IMR-90 (cell line): ENCODE data around the gene PCDHGB5. TPM values are rescaled to one million over a fixed set of nuclear protein-coding genes. Genes with fewer than 3 reads are reported as not detected.
A peak's percentile ranks its signal among the peaks of the same experiment; 100 is the strongest.

Source experiments
- ATAC-seq: fragments of 200-7000 bp; cut with Tn5 transposase; 2 replicates; pipeline ENCODE4 v1.9.1; 2020; ENCODE audit warnings: low read depth, mild to moderate bottlenecking, moderate library complexity
- BruUV-seq: library from RNA; stranded (reverse); fragments of 400-500 nt; replicated peaks from 2 replicates; lab custom pipeline; 2021; lab: Mats Ljungman, UMichigan
- CTCF ChIA-PET: fragments of 300-600 bp; formaldehyde crosslinking; extraction: SDS; loops from one replicate; lab custom pipeline; 2021; ENCODE audit warnings: antibody characterized with exemption; lab: Yijun Ruan, JAX
- POLR2A ChIA-PET: fragments of 300-600 bp; sonication (Branson Sonifier 250); formaldehyde crosslinking; loops from one replicate; lab custom pipeline; 2022; ENCODE audit warnings: antibody characterized with exemption; ENCODE audit not compliant: unreplicated experiment; lab: Charles Lee
- DNase-seq: peaks from one replicate; pipeline ENCODE4 v3.0.0; 2013
- H2AFZ ChIP-seq: replicated peaks from 2 replicates; pipeline ENCODE3; 2013; ENCODE audit warnings: low read length, mild to moderate bottlenecking; ENCODE audit not compliant: poor library complexity
- H2AK5ac ChIP-seq: 2 replicates; pipeline ENCODE4 v1.6.1; 2013; ENCODE audit warnings: low read depth, low read length, inconsistent platforms
- H2AK9ac ChIP-seq: replicated peaks from 2 replicates; pipeline ENCODE3; 2013; ENCODE audit warnings: mild to moderate bottlenecking, low read depth, low read length, moderate library complexity; ENCODE audit not compliant: poor library complexity
- H2BK120ac ChIP-seq: 2 replicates; pipeline ENCODE4 v1.6.1; 2013; ENCODE audit warnings: low read depth, low read length, inconsistent platforms
- H2BK15ac ChIP-seq: 3 replicates; pipeline ENCODE4 v1.6.1; 2013; ENCODE audit warnings: low read depth, low read length, inconsistent platforms
- H2BK20ac ChIP-seq: 2 replicates; pipeline ENCODE4 v1.6.1; 2013; ENCODE audit warnings: low read depth, mild to moderate bottlenecking, inconsistent platforms, low read length, moderate library complexity
- H2BK5ac ChIP-seq: 2 replicates; pipeline ENCODE4 v1.6.1; 2013; ENCODE audit warnings: mild to moderate bottlenecking, low read depth, low read length, inconsistent platforms; ENCODE audit not compliant: poor library complexity, severe bottlenecking
- H3K14ac ChIP-seq: replicated peaks from 2 replicates; pipeline ENCODE4 v1.6.1; 2013; ENCODE audit warnings: low read depth, low read length, inconsistent platforms
- H3K18ac ChIP-seq: 2 replicates; pipeline ENCODE4 v1.6.1; 2013; ENCODE audit warnings: low read depth, low read length, control low read depth
- H3K23ac ChIP-seq: 2 replicates; pipeline ENCODE4 v1.6.1; 2013; ENCODE audit warnings: low read depth, low read length, inconsistent platforms
- H3K27ac ChIP-seq: 2 replicates; pipeline ENCODE4 v1.5.1; 2013; ENCODE audit warnings: mild to moderate bottlenecking, control low read depth, low read length; ENCODE audit not compliant: insufficient read depth
- H3K27me3 ChIP-seq: 2 replicates; pipeline ENCODE4 v1.6.1; 2013; ENCODE audit warnings: low read length; ENCODE audit not compliant: control insufficient read depth, insufficient read depth
- H3K36me3 ChIP-seq: 2 replicates; pipeline ENCODE4 v1.6.1; 2013; ENCODE audit warnings: low read length, mixed read lengths; ENCODE audit not compliant: control insufficient read depth, insufficient read depth
- H3K4ac ChIP-seq: 2 replicates; pipeline ENCODE4 v1.6.1; 2013; ENCODE audit warnings: low read depth, low read length, inconsistent platforms
- H3K4me1 ChIP-seq: 2 replicates; pipeline ENCODE4 v1.6.1; 2013; ENCODE audit warnings: low read length, mixed read lengths; ENCODE audit not compliant: control insufficient read depth, insufficient read depth
- H3K4me2 ChIP-seq: 2 replicates; pipeline ENCODE4 v1.6.1; 2013; ENCODE audit warnings: low read depth, mild to moderate bottlenecking, control low read depth, low read length, moderate library complexity
- H3K4me3 ChIP-seq: 2 replicates; pipeline ENCODE4 v1.5.1; 2013; ENCODE audit warnings: low read depth, mild to moderate bottlenecking, control low read depth, low read length, moderate library complexity; ENCODE audit not compliant: insufficient read depth
- H3K56ac ChIP-seq: 2 replicates; pipeline ENCODE4 v1.6.1; 2013; ENCODE audit warnings: low read length, inconsistent platforms; ENCODE audit not compliant: insufficient read depth; ENCODE audit errors: extremely low read depth
- H3K79me1 ChIP-seq, 2 experiments: 2 replicates each; pipeline ENCODE4 v1.6.1; 2013; ENCODE audit warnings: low read length in 2 of 2, inconsistent platforms in 1 of 2, low read depth in 1 of 2
- H3K9ac ChIP-seq: 2 replicates; pipeline ENCODE4 v1.6.1; 2013; ENCODE audit warnings: low read depth, low read length, control low read depth
- H3K9me1 ChIP-seq: 2 replicates; pipeline ENCODE4 v1.6.1; 2013; ENCODE audit warnings: low read length, inconsistent platforms; ENCODE audit not compliant: insufficient read depth
- H3K9me3 ChIP-seq: 2 replicates; pipeline ENCODE4 v1.6.1; 2013; ENCODE audit warnings: low read length; ENCODE audit not compliant: control insufficient read depth, insufficient read depth
- H4K20me1 ChIP-seq: 2 replicates; pipeline ENCODE4 v1.6.1; 2013; ENCODE audit warnings: low read length, inconsistent platforms; ENCODE audit not compliant: insufficient read depth
- H4K5ac ChIP-seq: 2 replicates; pipeline ENCODE4 v1.6.1; 2013; ENCODE audit warnings: mild to moderate bottlenecking, low read depth, low read length, control low read depth
- H4K8ac ChIP-seq, 2 experiments: 2 replicates each; pipeline ENCODE4 v1.6.1; 2013; ENCODE audit warnings: low read depth in 2 of 2, low read length in 2 of 2, control low read depth in 1 of 2, inconsistent platforms in 1 of 2
- H4K91ac ChIP-seq: 2 replicates; pipeline ENCODE4 v1.6.1; 2013; ENCODE audit warnings: low read depth, low read length, inconsistent platforms; ENCODE audit not compliant: insufficient read depth
- CTCF ChIP-seq: conservative IDR thresholded peaks from 2 replicates; pipeline ENCODE4 v1.5.1; 2012; ENCODE audit warnings: mild to moderate bottlenecking, low read depth, low read length, improper control_type of control experiment
- MXI1 ChIP-seq: IDR thresholded peaks from 2 replicates; pipeline ENCODE4 v1.6.1; 2012; ENCODE audit warnings: low read depth, mild to moderate bottlenecking, low read length, moderate library complexity, borderline replicate concordance
- POLR2A ChIP-seq: IDR thresholded peaks from 2 replicates; pipeline ENCODE4 v1.6.1; 2012; ENCODE audit warnings: mild to moderate bottlenecking, low read depth, low read length
- RAD21 ChIP-seq: IDR thresholded peaks from 2 replicates; pipeline ENCODE4 v1.6.1; 2012; ENCODE audit warnings: low read length, improper control_type of control experiment
- SMC3 ChIP-seq: fragments of 150-350 bp; IDR thresholded peaks from 2 replicates; pipeline ENCODE4 v1.6.1; 2016; ENCODE audit warnings: low read depth, mild to moderate bottlenecking, antibody characterized with exemption, low read length, moderate library complexity
- WGBS, 2 experiments: methylation state at CpG; one replicate each; pipeline versions ENCODE4 v1.1.5 to v1.1.7; 2013; ENCODE audit warnings: missing lambda C conversion rate in 2 of 2; ENCODE audit not compliant: insufficient read length in 1 of 2; ENCODE audit errors: extremely low coverage in 2 of 2; 5-methylcytosine and 5-hydroxymethylcytosine counted together
- dilution Hi-C: fragments of 300-500 bp; cut with HindIII; formaldehyde crosslinking; loops from one replicate; pipeline ENCODE4 v1.14.3; 2018; ENCODE audit warnings: low sequenced_read_pairs; ENCODE audit not compliant: unreplicated experiment
- in situ Hi-C: fragments of 300-500 bp; cut with MboI; formaldehyde crosslinking; loops from 3 replicates; pipeline ENCODE4 v1.14.3; 2019; ENCODE audit warnings: low sequenced_read_pairs, inconsistent platforms, mixed read lengths
- intact Hi-C: fragments of 100-400 bp; cut with micrococcal nuclease; formaldehyde crosslinking; loops from 2 replicates; pipeline ENCODE4 v1.10.0; 2022
- polyA plus RNA-seq, 3 experiments: library from polyadenylated mRNA; depleted of rRNA; stranded (reverse); fragments of >200 nt; gene quantifications; 2 replicates each; pipeline ENCODE4 v1.2.3, GENCODE V29; 2012; ENCODE audit warnings: low replicate concordance in 1 of 3
- total RNA-seq: library from RNA; depleted of rRNA; stranded (reverse); fragments of >200 nt; gene quantifications from 2 replicates; pipeline ENCODE4 v1.2.3, GENCODE V29; 2012

PCDHGB5 gene
- total and polyA plus RNA-seq, 2 of the 4 experiments (the other 2 are of a cell fraction), result 17.2 to 20.0 TPM

GRCh38 chr5:141420855-141421488 lies 23.2 kb downstream of the PCDHGB5 start, which contains the start of gene PCDHGA11:
TSS of gene PCDHGA11 (plus strand) at chr5:141421051. CDS start at chr5:141421228, 177 bp downstream.
- H2BK5ac ChIP-seq, result no peak within 1 kb of the TSS
- H4K20me1 ChIP-seq, result no peaks in the 10 kb centered on the region
- no peak within 1 kb of the TSS for H4K5ac ChIP-seq
- dilution Hi-C loops (no loop called here), in situ Hi-C loops (no loop called here), intact Hi-C loops (no loop called here)
- peak within 1 kb of the TSS; percentile 21; the same call in 1 of the 2 replicates for H3K23ac ChIP-seq
- no peak within 1 kb of the TSS for H3K14ac ChIP-seq
- WGBS, 2 experiments, result 16% methylated on average over 8 of the region's 42 CpGs; no CpG with 5 or more reads in 1 of the 2 experiments
- peak within 1 kb of the TSS; percentile 26 for H2AFZ ChIP-seq
- no peak within 1 kb of the TSS for H3K4ac ChIP-seq
- H3K9ac ChIP-seq, result peak within 1 kb of the TSS; percentile 76
- H3K36me3 ChIP-seq, result peaks cover 29% of the 10 kb centered on the region
- peak within 1 kb of the TSS; percentile 31 for H2AK9ac ChIP-seq
- POLR2A ChIA-PET, result no interaction called here
- no peaks in the 10 kb centered on the region for H3K27me3 ChIP-seq
- peak within 1 kb of the TSS; percentile 62; the same call in 1 of the 2 replicates for H3K4me2 ChIP-seq
- DNase-seq, result peak; percentile 63
- no TSS peak for BruUV-seq
- no peak within 1 kb of the TSS for H2BK15ac ChIP-seq
- H3K79me1 ChIP-seq, result peaks cover 20 to 21% of the 10 kb centered on the region in 2 experiments; a peak in 3 of 4 replicates
- H3K18ac ChIP-seq, result no peak within 1 kb of the TSS
- H4K8ac ChIP-seq, result no peak within 1 kb of the TSS
- H2BK120ac ChIP-seq, result no peak within 1 kb of the TSS
- H4K91ac ChIP-seq, result no peak within 1 kb of the TSS
- peak within 1 kb of the TSS; percentile 54 for H3K4me3 ChIP-seq
- CTCF ChIA-PET, result interaction anchor here (0.6 to 2.2 kb wide), 16 partner anchors 9 to 146 kb away, joined by 3 to 19 read pairs (median 3); partner anchors contain the start of genes PCDHGA12 and PCDHGB6
- peak within 1 kb of the TSS; percentile 26; the same call in 1 of the 2 replicates for H3K27ac ChIP-seq
- H3K9me3 ChIP-seq, result peaks cover 51% of the 10 kb centered on the region
- no peak within 1 kb of the TSS for H2AK5ac ChIP-seq
- no peaks in the 10 kb centered on the region for H3K4me1 ChIP-seq
- H2BK20ac ChIP-seq, result no peak within 1 kb of the TSS
- no peak within 1 kb of the TSS for H3K56ac ChIP-seq
- TF ChIP-seq CTCF (peak; percentile 64), RAD21 (peak; percentile 70), POLR2A (no peak), MXI1 (no peak), SMC3 (peak; percentile 55)
- no peaks in the 10 kb centered on the region for H3K9me1 ChIP-seq
- ATAC-seq, result peak; percentile 57
